EL (cell line): ENCODE results near the gene ISG20.

ENCODE experiments used
- DNase-seq: peaks from one replicate; pipeline ENCODE4 v3.0.0-alpha.2; 2016

The ISG20 gene

GRCh38 chr15:88655800-88656488 lies 17.1 kb downstream of the ISG20 start:
- DNase-seq = no peak

GRCh38 chr15:88656760-88657221 lies 18.0 kb downstream of the ISG20 start:
- no peak for DNase-seq

- DNase-seq = peak; percentile 44
Observed at GRCh38 chr15:88657326-88658069, 18.7 kb downstream of the ISG20 start.

GRCh38 chr15:88658070-88658965 lies 19.5 kb downstream of the ISG20 start:
- no peak for DNase-seq

- DNase-seq = peak; percentile 51
Observed at GRCh38 chr15:88658972-88659931, 20.4 kb downstream of the ISG20 start.

GRCh38 chr15:88661041-88661700 lies 22.4 kb downstream of the ISG20 start:
- DNase-seq = peak; percentile 50

- peak; percentile 47 for DNase-seq
Observed at GRCh38 chr15:88661761-88662556, 23.1 kb downstream of the ISG20 start.

- DNase-seq = peak; percentile 55
Observed at GRCh38 chr15:88663141-88663621, 24.4 kb downstream of the ISG20 start.

- DNase-seq = peak; percentile 33
Observed at GRCh38 chr15:88664151-88664778, 25.4 kb downstream of the ISG20 start.

- DNase-seq = no peak
Observed at GRCh38 chr15:88674661-88675060, 35.8 kb downstream of the ISG20 start.

- no peak for DNase-seq
Observed at GRCh38 chr15:88678755-88679154, 39.9 kb downstream of the ISG20 start.

GRCh38 chr15:88680241-88681001 lies 41.6 kb downstream of the ISG20 start:
- no peak for DNase-seq

- DNase-seq = no peak
Observed at GRCh38 chr15:88681610-88682221, 42.9 kb downstream of the ISG20 start.

- DNase-seq = no peak
Observed at GRCh38 chr15:88684345-88684744, 45.5 kb downstream of the ISG20 start.

GRCh38 chr15:88686166-88686565 lies 47.4 kb downstream of the ISG20 start:
- no peak for DNase-seq

- no peak for DNase-seq
Observed at GRCh38 chr15:88688394-88688933, 49.6 kb downstream of the ISG20 start.

GRCh38 chr15:88690331-88690730 lies 51.5 kb downstream of the ISG20 start:
- no peak for DNase-seq

- no peak for DNase-seq
Observed at GRCh38 chr15:88693191-88693590, 54.4 kb downstream of the ISG20 start.
